B cell (primary cell): Measurements from ENCODE around the gene KLHL24. TPM values are rescaled to one million over a fixed set of nuclear protein-coding genes. Genes with fewer than 3 reads are reported as not detected.
A peak's percentile ranks its signal among the peaks of the same experiment; 100 is the strongest.
"Not testable (repeated sequence)": the region's sequence is repeated elsewhere in the genome, so short reads cannot be mapped to it uniquely, and the experiment has no call there.

Source experiments
- ATAC-seq: fragments of 200-7000 bp; cut with Tn5 transposase; one replicate; pipeline ENCODE4 v1.10.0; 2021; ENCODE audit warnings: low read depth, mild to moderate bottlenecking, moderate number of reproducible peaks, moderate library complexity
- CTCF ChIA-PET: fragments of 350-600 bp; sonication (Branson Sonifier 250); formaldehyde crosslinking; loops from one replicate; lab custom pipeline; 2021; ENCODE audit warnings: antibody characterized with exemption, inconsistent platforms; lab: Charles Lee
- POLR2A ChIA-PET: fragments of 350-600 bp; sonication (Branson Sonifier 250); formaldehyde crosslinking; loops from one replicate; lab custom pipeline; 2021; ENCODE audit warnings: antibody characterized with exemption; lab: Charles Lee
- DNase-seq: peaks from one replicate; pipeline ENCODE4 v3.0.0; 2013
- H2AFZ ChIP-seq: 2 replicates; pipeline ENCODE4 v1.6.1; 2012; ENCODE audit warnings: mild to moderate bottlenecking, low read depth, low read length; ENCODE audit not compliant: insufficient read depth, poor library complexity, severe bottlenecking
- H3K27ac ChIP-seq, 2 donors: 1 replicate in 1 of 2; 2 replicates in 1 of 2; pipeline ENCODE4 v1.5.1; 2012 to 2013; ENCODE audit warnings: low read length in 2 of 2, mild to moderate bottlenecking in 2 of 2, moderate library complexity in 1 of 2
- H3K27me3 ChIP-seq, 4 experiments: fragments of 200-600 bp in 1 of 4; sonication (generic) in 1 of 4; replicated peaks in 1 of 4; 1 replicate in 2 of 4; 2 replicates in 2 of 4; pipeline versions ENCODE4 v1.6.1 to v1.7.0; 2013 to 2016; ENCODE audit warnings: low read length in 3 of 4, mild to moderate bottlenecking in 2 of 4, mixed read lengths in 1 of 4, moderate library complexity in 1 of 4; ENCODE audit not compliant: insufficient read depth in 4 of 4, control insufficient read depth in 3 of 4; ENCODE audit errors: control extremely low read depth in 1 of 4
- H3K36me3 ChIP-seq, 2 experiments: replicated peaks in 1 of 2; 1 replicate in 1 of 2; 2 replicates in 1 of 2; pipeline versions ENCODE4 v1.6.1 to v1.7.1; 2013; ENCODE audit warnings: low read length in 1 of 2; ENCODE audit not compliant: insufficient read depth in 2 of 2, control insufficient read depth in 1 of 2; ENCODE audit errors: control extremely low read depth in 1 of 2, extremely low read depth in 1 of 2
- H3K4me1 ChIP-seq, 2 donors: fragments of 200-600 bp in 1 of 2; sonication (generic) in 1 of 2; 1 replicate in 1 of 2; 2 replicates in 1 of 2; pipeline versions ENCODE4 v1.5.1 to v1.6.1; 2013 to 2017; ENCODE audit warnings: low read length in 2 of 2; ENCODE audit not compliant: control insufficient read depth in 2 of 2, insufficient read depth in 2 of 2
- H3K4me2 ChIP-seq: replicated peaks from 2 replicates; pipeline ENCODE3; 2012; ENCODE audit warnings: mild to moderate bottlenecking, low read depth, low read length; ENCODE audit not compliant: poor library complexity, severe bottlenecking
- H3K4me3 ChIP-seq, 5 experiments: fragments of 200-600 bp in 1 of 5; sonication (generic) in 1 of 5; 1 replicate in 3 of 5; 2 replicates in 2 of 5; pipeline versions ENCODE4 v1.5.1 to v1.7.0; 2011 to 2016; ENCODE audit warnings: low read length in 4 of 5, mild to moderate bottlenecking in 4 of 5, low read depth in 2 of 5, control low read depth in 1 of 5, moderate library complexity in 1 of 5; ENCODE audit not compliant: insufficient read depth in 1 of 5; ENCODE audit errors: control extremely low read depth in 1 of 5, extremely low read depth in 1 of 5
- H3K79me2 ChIP-seq: fragments of 200-600 bp; sonication (generic); one replicate; pipeline ENCODE4 v1.6.0; 2016; ENCODE audit warnings: low read length; ENCODE audit not compliant: control insufficient read depth, insufficient read depth
- H3K9ac ChIP-seq: fragments of 200-600 bp; sonication (generic); 2 replicates; pipeline ENCODE4 v1.6.1; 2017; ENCODE audit warnings: mild to moderate bottlenecking, low read length, moderate library complexity
- H3K9me3 ChIP-seq, 3 donors: one replicate each; pipeline versions ENCODE4 v1.6.1 to v1.7.1; 2013; ENCODE audit warnings: low read length in 2 of 3; ENCODE audit not compliant: control insufficient read depth in 2 of 3, insufficient read depth in 1 of 3; ENCODE audit errors: control extremely low read depth in 1 of 3
- H4K20me1 ChIP-seq: 2 replicates; pipeline ENCODE4 v1.6.0; 2012; ENCODE audit warnings: mild to moderate bottlenecking, low read length; ENCODE audit not compliant: insufficient read depth, control insufficient read depth, poor library complexity, severe bottlenecking
- H3K27ac Mint-ChIP-seq: one replicate; pipeline ENCODE4 v1.8.0; 2021; ENCODE audit warnings: mixed read lengths
- H3K27me3 Mint-ChIP-seq: one replicate; pipeline ENCODE4 v1.8.0; 2021; ENCODE audit warnings: mixed read lengths
- H3K4me1 Mint-ChIP-seq: one replicate; pipeline ENCODE4 v1.8.0; 2021; ENCODE audit warnings: mixed read lengths
- H3K4me3 Mint-ChIP-seq: one replicate; pipeline ENCODE4 v1.8.0; 2021; ENCODE audit warnings: mixed read lengths
- H3K9me3 Mint-ChIP-seq: one replicate; pipeline ENCODE4 v1.8.0; 2022; ENCODE audit warnings: mixed read lengths; ENCODE audit not compliant: insufficient read depth
- EZH2 ChIP-seq: IDR thresholded peaks from 2 replicates; pipeline ENCODE4 v1.6.1; 2012; ENCODE audit warnings: borderline replicate concordance, low read depth, mild to moderate bottlenecking, moderate library complexity, low read length; ENCODE audit not compliant: insufficient read depth, poor library complexity, severe bottlenecking
- WGBS: methylation state at CpG from one replicate; pipeline ENCODE4 v1.1.5; 2013; ENCODE audit warnings: missing lambda C conversion rate; ENCODE audit not compliant: insufficient coverage; 5-methylcytosine and 5-hydroxymethylcytosine counted together
- intact Hi-C: fragments of 100-400 bp; cut with micrococcal nuclease; formaldehyde crosslinking; loops from one replicate; pipeline ENCODE4 v1.10.0; 2022
- polyA plus RNA-seq: library from polyadenylated mRNA; depleted of rRNA; stranded (reverse); fragments of >200 nt; gene quantifications from 2 replicates; pipeline ENCODE4 v1.2.3, GENCODE V29; 2012
- total RNA-seq, 2 donors: library from RNA; stranded (reverse); fragments of 120-200 nt in 1 of 2; gene quantifications; 1 replicate in 1 of 2; 2 replicates in 1 of 2; pipeline versions ENCODE4 v1.2.3 to v1.2.4, GENCODE V29; 2013 to 2022

Gene KLHL24
- total and polyA plus RNA-seq, 2 donors (not counting 1 experiment from before 2014, with no cell fraction given) = 37.4 to 134 TPM

DNA sequence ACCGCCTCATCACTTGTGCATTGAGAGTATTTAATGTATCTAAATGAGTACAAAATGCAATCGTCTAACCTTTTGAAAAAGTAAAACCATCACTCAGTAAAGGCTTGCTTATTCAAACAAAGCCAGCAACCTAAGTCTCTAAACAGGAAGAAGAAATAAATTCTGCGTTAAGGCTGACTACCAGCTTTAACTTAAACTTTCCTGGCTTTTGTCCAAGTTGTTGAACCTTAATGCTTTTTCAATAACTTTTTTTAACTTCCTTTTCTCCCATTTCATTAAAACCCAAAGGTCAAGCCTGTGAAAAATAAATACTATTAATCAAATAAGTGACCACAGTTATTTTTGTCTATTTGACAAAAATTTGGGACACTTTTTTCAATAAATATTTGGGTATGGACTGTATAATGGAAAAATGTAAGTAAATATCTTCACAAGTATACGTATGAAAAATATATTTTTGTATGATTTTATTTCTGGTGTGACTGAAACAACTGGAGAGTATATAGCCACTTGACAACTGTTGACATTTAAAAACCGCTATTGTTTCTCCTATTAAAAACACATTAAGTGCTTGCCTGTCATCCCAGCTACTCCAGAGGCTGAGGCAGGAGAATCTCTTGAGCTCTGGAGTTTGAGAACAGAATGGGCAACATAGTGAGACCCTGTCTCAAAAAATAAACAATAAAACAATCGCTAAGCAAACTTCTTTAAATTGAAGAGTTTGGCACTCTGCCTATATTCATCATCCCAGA lies 2.9 kb downstream of the KLHL24 start:
- WGBS = no CpG with 5 or more reads among the region's 6 CpGs
- Histone ChIP-seq H3K9me3 (no peaks in the 10 kb centered on the region), H2AFZ (no peak overlapping the region), H3K4me3 (no peak overlapping the region), H3K27ac (peak overlapping the region in 1 of 2 donors; percentile 99), H3K79me2 (peaks cover 68% of the 10 kb centered on the region), H3K4me2 (peak overlapping the region; percentile 85), H3K4me1 (peaks cover 18 to 25% of the 10 kb centered on the region in 2 donors), H4K20me1 (peaks cover 65% of the 10 kb centered on the region), H3K27me3 (no peaks in the 10 kb centered on the region), H3K36me3 (peaks cover 2 to 3% of the 10 kb centered on the region in 2 experiments), H3K9ac (no peak overlapping the region)
- DNase-seq (no peak), ATAC-seq (no peak)
- peak overlapping the region; percentile 88 for H3K4me3 Mint-ChIP-seq
- H3K4me1 Mint-ChIP-seq = peaks cover 35% of the 10 kb centered on the region
- no peak for TF ChIP-seq EZH2
- ChIA-PET POLR2A (interaction anchor here (0.6 kb wide), 1 partner anchor 846 kb away, joined by 3 read pairs; no protein-coding TSS in a partner anchor), CTCF (interaction anchor here (1.4 kb wide), 1 partner anchor 128 kb away, joined by 4 read pairs; no protein-coding TSS in a partner anchor)
- H3K27me3 Mint-ChIP-seq = no peaks in the 10 kb centered on the region
- peak overlapping the region; percentile 56 for H3K27ac Mint-ChIP-seq
- intact Hi-C loops = no loop called here
- no peaks in the 10 kb centered on the region for H3K9me3 Mint-ChIP-seq

DNA sequence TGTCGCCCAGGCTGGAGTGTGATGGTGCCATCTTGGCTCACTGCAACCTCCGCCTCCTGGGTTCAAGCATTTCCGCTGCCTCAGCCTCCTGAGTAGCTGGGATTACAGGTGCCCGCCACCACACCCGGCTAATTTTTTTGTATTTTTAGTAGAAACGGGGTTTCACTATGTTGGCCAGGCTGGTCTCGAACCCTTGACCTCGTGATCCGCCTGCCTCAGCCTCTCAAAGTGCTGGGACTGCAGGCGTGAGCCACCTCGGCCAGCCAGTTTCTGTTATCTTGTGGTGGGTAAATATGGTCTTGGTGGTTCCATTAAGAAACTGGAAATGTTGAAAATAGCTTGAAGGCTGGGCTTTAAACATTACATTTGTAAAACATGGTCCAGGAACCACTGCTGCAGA lies 5.2 kb downstream of the KLHL24 start:
- H3K9ac ChIP-seq, H3K27me3 Mint-ChIP-seq, ATAC-seq, H3K4me3 Mint-ChIP-seq, H3K27ac Mint-ChIP-seq, H3K9me3 ChIP-seq, intact Hi-C loops, H3K27ac ChIP-seq, H3K9me3 Mint-ChIP-seq, DNase-seq, POLR2A ChIA-PET, H3K4me2 ChIP-seq, H2AFZ ChIP-seq, H3K4me3 ChIP-seq, H3K27me3 ChIP-seq: not testable (repeated sequence)
- CTCF ChIA-PET = interaction anchor here (0.7 kb wide), 1 partner anchor 16 kb away, joined by 3 read pairs; no protein-coding TSS in a partner anchor
- Histone ChIP-seq H3K79me2 (peaks cover 91% of the 10 kb centered on the region), H4K20me1 (peaks cover 77% of the 10 kb centered on the region), H3K4me1 (peaks cover 14 to 18% of the 10 kb centered on the region in 2 donors), H3K36me3 (peaks cover 12 to 18% of the 10 kb centered on the region in 2 experiments)
- 94% methylated on average over 9 of the region's 11 CpGs for WGBS
- H3K4me1 Mint-ChIP-seq = peaks cover 28% of the 10 kb centered on the region
